T-helper 22 cell (primary cell): Measurements from ENCODE around the gene ABCG5.

Experiments
- DNase-seq: peaks from one replicate; pipeline ENCODE4 v3.0.0-alpha.2; 2020; ENCODE audit warnings: low read depth

Gene ABCG5

DNA sequence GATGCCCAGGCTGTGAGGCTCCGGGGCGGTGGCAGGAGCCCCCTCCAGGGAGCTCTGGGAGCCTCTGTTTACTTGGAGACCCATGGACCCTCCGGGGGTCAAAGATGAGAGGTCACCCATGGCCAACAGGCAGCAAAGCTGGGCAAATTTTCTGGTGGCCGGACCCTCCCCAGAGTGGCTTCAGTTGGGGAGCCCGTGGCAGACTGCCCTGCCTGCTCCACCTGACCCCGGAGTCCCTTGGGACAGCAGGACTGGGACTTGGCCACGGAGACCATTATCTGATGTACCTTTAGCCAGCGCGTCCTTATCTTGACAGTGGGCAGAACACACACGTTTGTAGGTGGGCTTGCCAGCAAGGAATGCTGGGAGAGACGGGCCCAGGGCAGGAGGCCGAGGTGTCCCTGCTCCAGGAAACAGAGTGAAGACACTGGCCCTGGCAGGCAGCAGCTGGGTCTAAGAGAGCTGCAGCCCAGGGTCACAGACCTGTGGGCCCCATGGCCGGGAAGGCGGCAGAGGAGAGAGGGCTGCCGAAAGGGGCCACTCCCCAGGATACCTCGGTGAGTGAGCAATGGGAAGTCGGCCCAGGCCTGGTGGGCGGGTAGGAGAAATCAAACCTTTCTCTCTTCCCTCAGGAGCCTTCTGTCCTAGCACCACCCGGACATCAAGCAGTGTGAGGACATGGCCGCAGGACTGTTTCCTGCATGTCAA is at the start of gene ABCG5, which contains the start of gene ABCG8:
Gene ABCG5, minus strand, starts transcription at position 280 of the 708 bp plus-strand sequence. Its CDS starts 160 bp downstream, at position 120.
Gene ABCG8, plus strand, starts transcription at position 412 of the 708 bp plus-strand sequence. Its CDS starts 83 bp downstream, at position 495.
- no peak for DNase-seq

DNA sequence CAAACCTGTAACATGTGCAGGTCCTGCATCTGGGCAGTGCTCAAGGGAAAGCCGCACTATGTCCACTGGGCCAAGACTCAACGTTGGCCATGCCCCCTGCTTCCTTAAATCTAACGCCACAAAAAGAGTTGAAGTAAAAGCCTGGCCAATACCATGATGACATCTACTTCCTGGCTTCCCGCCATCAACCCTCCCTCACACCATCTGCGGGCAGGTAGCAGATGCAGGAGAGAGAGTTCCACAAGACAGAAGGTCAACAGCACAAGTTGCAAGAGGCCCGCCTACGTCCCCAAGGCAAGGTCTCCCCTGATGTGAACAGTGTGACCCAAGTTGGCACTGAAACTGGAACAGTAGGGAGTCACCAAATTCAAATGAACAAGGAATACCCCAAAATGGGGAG is 48.5 kb upstream of the ABCG5 start:
- no peak for DNase-seq

DNA sequence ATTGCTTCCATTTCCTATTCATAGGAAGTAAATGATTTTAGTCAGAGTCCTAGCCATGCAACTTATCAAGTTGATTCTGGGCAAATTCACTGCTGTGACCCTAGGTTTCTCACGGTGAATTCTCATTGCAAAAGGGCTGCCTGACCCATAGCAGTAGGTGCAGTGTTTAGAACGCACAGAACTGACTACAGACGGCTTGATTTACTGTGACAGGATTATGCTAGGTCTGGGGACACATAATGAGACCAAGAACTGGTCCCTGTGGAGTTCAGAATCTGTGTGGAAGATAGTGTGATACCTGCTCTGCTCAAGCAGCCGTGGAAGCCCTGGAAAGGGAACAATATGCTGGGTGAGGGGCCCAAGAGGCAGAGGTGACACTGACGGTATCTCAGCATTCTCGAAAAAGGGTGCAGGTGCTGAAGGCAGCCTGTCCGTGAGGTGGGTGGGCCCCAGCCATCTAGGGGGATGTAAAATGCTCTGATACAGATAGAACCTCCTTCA is 46.5 kb upstream of the ABCG5 start:
- DNase-seq: no peak

DNA sequence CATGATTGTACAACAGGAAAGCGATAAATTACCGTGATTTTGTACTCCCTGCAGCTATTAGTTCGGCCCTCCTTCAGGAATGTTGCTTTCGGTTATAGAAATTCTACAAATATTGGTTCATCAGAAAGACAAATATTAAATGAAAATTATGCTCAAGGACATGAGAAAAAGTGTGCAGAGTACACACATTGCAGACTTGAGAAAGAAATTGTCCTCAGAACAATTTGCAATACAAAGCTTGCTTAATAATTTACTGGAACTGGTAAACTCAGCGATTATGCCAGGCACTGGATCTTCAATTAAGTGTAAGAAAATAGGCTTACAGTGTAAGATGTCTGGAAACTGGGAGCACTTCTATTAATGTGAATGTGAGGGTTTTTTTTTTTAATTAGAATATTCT is 46.0 kb upstream of the ABCG5 start:
- no peak for DNase-seq

DNA sequence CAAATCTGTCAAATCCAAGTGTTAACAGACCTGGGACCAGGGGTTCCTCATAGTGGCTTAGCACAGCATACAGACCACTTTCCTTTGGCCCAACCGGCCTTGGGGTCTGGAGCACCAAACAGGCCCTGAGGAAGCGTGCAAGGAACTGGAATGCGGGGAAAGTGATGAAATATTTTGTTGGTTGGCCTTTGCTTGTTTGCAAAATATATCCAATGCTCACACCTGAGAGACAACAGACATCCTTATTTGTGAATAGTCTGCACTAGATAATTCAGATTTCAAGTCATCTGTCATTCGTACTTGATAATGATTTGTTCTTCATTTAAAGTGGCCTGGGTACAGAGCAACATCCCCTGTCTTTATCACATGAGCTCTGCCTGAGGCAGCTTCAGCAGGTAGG is 43.7 kb upstream of the ABCG5 start:
- no peak for DNase-seq

DNA sequence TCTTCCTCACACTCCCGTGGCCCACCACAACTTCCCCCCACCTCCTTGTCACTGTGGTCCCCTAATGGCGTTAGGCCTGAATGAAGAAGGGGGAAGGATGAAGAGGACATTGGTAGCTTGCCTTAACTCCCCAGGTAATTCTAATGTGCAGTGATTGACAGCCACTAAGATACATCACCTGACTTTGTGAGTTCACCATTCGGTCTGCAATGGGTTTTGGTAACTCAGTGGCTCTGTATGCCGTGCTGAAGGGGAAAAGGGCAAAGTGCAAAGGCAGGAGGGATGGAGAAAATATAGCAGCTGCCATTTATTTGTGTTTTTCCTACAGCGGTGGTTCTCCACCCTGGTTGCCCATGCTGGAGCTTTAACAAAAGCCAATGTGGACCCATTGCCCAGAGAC is 42.3 kb upstream of the ABCG5 start:
- no peak for DNase-seq

DNA sequence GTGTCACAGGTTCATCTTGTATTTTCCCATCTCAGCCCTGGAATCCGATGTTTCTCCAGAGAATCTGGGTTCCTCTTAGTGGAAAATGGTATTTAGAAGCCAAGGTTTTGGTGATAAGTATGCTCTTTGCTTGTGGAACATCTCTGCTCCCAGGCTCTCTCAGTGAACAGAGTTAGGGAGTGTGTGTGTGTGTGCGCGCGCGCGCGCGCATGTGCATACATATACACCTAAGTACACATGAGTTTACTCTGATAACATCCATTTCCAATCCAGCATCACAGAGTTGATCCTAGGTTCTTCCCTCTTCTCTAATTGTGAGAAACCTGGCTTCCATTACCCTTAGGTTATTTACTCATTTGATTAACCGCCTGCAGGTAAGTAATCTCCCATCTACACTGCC is 41.8 kb upstream of the ABCG5 start:
- no peak for DNase-seq

DNA sequence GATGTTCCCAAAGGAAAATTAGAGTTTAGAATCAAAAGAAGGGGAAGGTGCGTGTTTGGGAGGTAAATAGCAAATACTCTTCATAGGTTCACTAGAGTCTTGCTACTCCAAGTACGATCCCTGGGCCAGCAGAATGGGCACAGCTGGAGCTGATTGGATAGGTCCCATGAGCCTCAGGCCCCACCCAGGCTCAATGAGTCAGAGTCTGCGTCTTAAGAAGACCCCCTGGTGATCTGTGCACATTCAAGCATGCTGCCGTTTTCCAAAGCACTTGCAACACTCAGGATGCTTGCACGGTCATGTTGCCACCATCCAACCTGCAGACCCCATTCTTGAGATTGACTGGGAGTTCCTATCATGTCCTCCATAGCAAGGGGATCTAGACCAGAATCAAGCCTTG is 40.6 kb upstream of the ABCG5 start:
- DNase-seq: no peak

DNA sequence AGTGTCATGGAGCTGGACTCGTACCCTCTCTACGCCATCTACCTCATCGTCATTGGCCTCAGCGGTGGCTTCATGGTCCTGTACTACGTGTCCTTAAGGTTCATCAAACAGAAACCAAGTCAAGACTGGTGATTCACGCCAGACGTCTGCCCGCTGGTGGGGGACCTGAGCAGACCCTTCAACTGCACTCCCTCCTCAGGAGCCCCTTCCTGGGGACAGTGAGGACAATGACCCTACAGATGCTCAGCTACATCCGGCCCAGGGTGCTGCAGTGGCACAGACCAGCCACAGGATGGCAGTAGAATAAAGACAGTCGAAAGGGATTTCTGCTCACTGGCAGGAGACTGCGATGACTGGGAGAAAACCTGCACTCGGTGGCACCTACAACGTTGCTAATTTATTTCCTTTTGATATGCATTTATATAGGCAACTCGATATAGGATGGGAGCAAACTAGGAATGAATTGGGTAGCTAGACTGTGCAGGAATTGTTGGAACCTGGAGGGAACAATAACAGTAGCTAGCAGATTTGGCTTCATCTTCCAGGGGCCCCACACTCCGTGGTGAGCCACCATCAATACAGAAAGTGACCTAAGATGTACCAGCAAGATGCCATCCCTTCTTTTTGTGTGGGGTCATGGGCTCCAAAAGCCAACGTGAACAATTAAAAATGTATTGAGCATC is 39.3 kb upstream of the ABCG5 start:
- no peak for DNase-seq

DNA sequence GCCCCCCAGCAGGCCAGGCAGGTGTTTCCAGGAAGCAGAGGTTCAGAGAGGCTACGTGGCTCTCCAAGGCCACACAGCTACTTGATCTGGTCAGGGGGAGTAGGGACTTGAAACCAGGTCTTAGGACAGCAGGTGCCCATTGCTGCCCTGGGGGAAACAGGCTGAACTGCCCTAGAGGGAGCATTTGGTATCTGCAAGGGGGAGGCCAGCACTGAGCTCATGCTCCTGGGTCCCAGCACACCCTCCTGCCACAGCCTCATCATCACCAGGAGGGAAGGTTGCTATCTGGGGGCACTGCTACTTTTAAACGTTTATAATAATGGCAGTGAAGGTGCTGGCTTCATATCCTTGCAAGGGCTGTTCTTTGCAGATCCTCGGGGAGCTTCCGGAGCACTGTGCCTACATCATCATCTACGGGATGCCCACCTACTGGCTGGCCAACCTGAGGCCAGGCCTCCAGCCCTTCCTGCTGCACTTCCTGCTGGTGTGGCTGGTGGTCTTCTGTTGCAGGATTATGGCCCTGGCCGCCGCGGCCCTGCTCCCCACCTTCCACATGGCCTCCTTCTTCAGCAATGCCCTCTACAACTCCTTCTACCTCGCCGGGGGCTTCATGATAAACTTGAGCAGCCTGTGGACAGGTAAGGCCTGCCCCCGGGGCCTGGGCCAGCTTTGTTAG is 36.3 kb upstream of the ABCG5 start:
- no peak for DNase-seq

DNA sequence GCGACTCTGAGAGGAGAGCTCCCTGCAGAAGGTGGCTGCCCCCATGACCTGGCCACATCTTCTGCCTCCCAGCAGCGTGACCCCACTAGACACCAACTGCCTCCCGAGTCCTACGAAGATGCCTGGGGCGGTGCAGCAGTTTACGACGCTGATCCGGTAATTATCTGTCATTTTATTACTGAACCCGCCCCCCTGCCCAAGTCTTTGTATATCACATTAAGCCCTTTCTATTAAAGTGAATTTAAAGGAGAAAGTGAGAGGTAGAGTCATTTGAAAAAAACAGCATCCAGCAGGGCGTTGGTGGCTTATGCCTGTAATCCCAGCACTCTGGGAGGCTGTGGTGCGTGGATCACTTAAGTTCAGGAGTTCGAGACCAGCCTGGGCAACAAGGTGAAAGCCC is 33.5 kb upstream of the ABCG5 start:
- DNase-seq: no peak

DNA sequence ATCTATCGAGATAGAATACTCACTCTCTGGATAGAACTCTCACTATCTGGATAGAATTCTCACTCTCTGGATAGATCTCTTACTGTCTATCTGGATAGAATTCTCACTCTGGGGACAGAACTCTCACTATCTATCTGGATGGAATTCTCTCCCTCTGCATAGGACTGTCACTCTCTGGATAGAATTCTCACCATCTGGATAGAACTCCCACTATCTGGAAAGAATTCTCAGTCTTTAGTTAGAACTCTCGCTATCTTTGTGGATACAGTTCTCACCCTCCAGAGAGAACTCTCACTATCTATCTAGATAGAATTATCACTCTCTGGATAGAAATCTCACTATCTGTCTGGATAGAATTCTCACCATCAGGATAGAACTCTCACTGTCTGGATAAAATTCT is 16.7 kb upstream of the ABCG5 start:
- DNase-seq: no peak

DNA sequence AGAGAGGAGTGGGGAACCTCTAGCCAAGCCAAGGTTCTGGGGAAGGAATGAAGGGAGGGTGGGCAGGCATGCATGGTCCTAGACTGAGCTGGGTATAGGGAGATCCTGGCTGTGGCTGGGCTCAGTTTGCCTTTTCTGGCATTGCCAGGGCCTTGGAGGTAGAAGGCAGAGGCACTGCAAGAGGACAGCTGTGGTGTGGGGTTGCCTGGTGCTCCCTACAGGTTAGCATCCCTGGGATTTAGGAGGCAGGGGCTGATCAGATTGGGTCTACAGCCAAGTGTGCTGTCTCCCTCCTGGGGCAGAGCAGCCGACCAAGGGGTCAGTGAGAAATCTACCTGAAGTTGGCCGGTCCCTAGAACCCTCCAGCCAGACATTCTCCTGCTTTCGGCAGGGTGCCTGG is 16.0 kb upstream of the ABCG5 start:
- no peak for DNase-seq

DNA sequence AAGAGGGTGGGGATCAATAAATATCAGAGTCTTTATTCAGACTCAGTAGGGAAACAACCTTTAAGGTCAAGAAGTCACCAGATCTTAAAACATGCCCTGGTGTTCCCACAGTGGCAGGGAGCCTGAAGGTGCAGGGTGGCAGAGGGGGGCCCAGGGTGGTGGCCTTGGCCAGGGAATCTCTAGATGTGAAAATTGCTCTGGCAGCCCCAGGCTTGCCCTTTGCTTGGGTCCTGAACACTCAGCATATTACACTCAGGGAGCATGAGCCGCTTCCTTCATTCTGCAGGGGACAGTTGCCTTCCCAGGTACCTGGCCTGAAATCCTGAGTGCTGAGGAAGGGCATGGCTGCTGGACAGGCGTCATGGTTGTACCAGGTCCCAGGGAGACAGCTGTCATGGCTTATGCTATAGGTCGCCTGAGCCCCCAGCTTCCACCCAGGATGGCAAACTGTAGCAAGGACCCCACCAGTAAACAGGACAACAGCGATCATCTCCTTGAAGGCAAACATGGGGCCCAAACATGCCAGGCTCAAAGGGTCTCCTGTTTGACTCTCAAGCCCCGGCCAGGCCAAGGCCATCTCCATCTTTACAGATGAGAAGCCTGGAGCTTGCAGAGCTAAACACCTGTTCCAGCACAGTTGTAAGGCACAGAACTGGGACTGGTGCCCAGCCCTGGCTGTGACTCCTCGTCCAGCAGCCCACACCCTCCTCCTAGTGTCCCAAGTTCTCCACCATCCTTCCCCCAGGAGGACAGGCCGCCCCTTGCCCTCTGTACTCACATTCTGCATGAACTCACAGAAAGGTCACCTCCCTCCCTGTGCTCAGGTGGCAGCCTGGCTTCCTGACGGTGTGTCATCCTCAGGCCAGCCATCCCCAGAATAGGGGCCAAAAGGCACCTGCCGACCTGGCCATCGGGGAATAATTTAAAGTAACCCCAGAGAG is 14.8 kb upstream of the ABCG5 start:
- DNase-seq: no peak

DNA sequence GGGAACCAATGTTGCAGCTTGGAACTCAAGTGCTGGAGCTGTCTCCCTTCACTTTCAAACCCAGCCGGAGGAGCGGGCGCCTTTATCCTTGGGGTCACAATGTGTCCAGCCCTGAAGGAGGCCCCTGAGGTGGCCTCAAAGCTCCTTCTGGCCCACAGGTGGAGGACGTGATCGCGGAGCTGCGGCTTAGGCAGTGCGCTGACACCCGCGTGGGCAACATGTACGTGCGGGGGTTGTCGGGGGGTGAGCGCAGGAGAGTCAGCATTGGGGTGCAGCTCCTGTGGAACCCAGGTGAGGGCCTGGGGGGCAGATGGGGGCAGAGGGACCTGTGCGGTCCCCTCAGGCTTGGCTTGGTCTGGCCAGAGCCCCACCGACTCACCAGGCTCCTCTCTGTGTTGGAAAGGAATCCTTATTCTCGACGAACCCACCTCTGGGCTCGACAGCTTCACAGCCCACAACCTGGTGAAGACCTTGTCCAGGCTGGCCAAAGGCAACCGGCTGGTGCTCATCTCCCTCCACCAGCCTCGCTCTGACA is 13.6 kb upstream of the ABCG5 start:
- no peak for DNase-seq

DNA sequence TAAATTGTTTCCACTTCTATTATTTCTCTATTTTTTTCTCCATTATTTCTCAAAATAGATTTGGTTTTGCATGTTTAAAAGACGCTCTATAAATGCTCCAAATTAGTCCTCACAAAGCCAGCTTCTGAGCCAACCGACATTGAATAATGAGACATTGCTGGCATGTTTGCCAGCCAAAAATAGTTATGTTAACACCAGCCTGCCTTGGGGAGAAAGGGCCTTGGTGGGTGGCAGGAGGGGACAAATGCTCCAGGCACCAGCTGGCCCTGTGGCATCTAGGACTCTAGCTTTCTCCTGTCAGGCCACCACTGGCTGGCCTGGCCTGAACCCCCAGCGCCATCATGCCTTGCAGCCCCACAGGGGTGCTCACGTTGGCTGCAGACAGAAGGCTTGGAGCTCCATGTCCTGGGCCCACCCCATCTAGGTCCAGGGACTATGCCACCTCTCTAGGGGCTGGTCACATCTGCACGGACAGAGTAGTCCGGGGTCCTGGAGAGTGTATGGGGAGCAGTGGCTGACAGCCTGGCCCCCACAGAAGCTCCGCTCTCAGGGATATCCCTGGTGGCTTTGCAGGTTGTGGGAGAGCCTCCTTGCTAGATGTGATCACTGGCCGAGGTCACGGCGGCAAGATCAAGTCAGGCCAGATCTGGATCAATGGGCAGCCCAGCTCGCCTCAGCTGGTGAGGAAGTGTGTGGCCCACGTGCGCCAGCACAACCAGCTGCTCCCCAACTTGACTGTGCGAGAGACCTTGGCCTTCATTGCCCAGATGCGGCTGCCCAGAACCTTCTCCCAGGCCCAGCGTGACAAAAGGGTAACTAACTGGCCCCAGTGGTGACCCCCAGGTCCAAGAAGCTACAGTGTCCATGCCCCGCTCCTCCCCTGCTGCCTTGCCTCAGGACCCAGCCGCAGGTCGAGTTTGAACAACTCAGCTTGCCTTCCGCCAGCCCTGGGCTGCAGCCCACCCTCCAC is 12.7 kb upstream of the ABCG5 start:
- no peak for DNase-seq

DNA sequence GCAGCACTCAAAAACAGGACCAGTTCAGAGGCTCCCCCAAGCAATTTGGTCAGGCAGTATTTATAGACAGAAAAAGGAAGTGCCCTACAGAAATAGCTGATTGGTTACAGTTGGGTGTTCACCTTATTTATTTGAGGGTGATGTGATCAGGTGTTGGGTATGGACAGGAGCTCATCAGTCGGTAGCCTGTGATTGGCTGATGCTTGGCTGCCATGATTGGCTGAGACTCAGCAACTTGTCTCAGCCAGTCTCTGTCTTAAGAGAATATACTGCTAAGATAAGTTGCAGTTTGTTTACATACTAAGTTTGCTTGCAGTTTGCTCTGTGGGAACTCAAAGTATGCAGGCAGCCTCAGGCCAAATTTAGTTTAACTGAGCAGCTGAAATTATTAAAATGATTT is 9.6 kb upstream of the ABCG5 start:
- DNase-seq: no peak

DNA sequence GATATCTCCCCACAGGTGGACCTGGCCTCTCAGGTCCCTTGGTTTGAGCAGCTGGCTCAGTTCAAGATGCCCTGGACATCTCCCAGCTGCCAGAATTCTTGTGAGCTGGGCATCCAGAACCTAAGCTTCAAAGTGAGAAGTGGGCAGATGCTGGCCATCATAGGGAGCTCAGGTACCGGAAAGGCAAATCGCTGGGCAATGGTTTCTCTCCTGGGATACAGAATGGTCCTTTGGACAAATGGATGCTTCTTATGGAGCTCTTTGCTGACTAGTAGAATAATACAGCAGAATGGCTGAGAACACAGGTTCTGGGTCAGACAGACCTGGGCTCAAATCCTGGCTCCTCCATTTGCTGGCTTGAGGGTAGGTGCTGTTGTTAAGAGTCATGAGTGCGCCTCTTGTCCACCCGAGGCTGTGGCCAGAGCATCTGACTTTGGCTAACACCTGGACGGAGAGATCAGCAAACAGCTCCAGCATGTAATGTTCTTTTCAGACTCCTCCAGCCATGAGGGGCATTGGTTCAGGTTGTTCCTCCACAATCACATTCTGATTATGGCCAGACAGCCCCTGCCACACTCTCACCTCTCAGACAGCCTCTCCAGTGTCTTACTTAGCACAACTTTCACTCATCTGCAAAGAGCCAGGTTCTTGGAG is 7.6 kb upstream of the ABCG5 start:
- no peak for DNase-seq

DNA sequence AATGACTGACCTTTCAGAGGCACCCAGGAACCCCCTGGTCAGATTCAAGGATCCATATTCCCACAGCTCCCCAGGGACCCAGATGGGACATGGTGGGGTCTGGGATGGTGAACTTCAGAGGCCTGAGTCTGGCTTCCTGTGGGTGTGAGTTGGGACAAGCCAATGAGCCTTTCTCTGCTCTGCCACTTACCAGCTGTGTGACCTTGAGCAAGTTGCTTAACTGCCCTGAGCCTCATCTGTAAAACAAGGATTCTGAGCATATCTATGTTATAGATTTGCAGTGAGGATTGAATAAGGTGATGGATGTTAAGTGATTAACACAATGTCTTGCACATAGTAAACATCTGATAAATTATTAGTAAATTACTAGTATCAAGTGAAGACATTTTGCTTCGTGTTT is 6.5 kb upstream of the ABCG5 start:
- no peak for DNase-seq

DNA sequence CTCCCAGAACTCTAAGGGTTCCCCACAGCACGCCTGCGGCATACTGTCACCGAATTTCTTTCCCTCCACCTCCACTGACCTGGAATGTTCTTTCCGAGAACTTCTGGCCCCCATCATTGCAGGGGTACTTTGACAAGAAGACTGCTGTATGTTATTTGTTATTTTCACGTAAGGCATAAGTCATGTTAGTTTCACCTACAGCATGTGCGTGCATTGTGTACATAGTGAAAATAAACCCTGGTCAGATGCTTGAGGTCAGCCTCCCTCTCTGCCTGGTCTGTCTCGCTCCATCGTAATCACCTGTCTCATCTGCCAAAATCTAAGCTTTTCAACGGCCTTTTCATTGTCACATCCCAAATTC is 4.2 kb upstream of the ABCG5 start:
- DNase-seq: no peak
